NCI-H1048 (cell line): ENCODE results near the gene GRIK4.

Experiments used
- DNase-seq: peaks from one replicate; lab custom pipeline; 2025; lab: John Stamatoyannopoulos, UW

Gene GRIK4

DNA sequence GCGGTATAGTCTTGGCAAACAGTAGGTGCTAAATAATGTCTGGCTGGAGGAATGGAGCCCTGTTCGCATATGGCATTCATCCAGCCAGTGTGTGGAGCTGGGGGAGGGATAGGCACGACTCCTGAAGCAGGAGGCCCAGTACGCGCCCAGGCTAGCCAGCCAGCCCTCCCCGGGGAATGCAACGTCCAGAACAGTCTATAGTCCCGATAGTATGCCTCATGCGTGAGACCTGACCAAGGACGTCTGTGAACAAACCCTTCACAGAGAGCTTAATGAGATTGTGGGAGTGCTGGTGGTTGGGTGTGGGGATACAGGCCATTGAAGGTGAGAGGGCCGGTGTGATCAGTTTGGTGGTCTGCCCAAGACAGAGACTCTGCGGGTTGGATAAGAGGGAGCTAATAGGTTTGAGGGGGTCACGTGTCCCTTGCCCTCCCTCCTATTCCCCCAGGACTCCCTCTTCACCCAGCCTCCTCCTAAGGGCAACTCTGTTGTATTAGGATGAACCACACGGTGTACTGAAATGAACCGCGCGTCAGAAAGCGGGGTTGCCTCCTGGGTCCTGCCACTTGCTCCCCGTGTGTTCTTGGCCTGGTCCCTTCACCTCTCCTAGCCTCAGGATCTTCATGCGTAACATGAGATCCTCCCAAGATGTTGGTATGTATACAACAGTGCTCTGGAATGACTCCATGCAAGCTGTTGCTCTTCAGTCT lies 987 bp upstream of the GRIK4 start:
- DNase-seq, result no peak

DNA sequence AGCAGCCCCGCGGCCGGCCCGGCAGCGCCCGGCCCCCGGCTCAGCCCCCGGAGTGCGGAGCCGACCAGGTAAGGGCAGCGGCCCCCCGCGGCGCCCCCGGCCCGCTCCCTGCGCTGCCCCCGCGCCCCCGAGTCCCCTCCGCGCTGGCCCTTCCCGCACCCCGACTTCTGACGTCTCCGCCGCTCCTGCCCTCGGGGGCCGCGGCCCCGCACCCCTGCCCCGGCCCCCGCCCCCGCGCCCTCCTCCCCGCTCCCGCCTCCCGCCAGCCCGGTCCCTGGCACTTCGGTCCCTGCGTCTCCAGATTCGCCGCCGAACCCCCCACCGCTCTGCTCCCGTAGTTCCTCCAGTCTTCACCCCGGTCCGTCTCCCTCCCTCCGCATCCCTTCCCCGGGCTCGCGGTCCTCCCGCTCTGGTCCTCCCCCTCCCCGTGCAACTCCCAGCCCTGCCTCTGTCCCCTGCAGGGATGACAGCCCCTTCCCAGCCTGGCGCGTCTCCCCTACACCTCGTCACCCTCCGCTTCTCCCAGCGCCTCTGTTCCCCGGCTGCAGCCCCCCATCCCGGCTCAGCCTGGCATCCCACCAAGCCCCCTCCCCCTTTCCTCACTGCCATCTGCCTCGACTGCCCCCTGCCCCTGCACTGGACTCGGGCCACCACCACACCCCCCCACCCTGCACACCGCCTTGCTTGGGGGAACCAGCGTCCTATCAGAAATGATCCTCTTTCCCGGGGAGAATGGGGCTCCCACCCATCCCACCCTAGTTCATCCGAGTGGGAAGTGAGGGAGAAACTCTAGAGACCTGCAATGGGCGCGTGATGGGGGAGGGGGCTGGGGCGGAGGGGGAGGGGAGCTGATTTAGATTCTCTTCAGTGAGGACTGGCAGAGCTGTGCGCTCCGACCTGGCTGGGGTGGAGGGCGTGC lies 531 bp downstream of the GRIK4 start:
- DNase-seq, result no peak

DNA sequence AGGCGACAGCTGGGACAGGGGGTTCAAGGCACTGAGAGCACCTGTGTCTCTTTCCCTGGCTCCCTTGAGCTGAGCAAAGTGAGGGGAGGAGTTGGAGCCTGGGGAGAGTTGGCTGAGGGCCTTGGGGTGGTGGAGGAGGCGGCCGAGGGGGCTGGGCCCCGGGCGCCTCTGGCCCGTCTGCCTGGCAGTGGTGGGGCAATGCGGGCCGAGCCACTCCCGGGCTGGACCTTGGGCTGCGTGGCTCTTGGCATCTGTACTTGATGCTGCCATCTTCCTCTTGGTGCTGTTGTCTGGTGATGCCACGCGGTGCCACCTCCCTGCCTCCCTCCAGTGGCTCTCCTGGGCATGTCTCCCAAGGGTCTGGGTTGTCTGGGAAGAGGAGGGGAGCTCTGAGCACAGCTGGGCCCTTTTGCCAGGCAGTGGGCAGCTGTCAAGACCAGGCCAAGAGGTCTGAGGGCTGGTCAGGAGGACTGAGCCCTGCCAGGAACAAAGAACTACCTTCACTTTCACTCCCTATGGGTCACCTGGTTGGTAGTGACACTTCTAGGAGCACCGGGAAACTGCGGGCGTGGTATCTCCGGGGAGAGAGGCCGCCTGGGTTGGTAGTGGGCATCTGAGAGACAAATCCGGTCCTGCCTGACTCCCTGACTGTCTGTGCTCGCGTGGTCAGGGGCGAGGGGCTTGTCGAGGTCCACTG lies 1.3 kb downstream of the GRIK4 start:
- no peak for DNase-seq

DNA sequence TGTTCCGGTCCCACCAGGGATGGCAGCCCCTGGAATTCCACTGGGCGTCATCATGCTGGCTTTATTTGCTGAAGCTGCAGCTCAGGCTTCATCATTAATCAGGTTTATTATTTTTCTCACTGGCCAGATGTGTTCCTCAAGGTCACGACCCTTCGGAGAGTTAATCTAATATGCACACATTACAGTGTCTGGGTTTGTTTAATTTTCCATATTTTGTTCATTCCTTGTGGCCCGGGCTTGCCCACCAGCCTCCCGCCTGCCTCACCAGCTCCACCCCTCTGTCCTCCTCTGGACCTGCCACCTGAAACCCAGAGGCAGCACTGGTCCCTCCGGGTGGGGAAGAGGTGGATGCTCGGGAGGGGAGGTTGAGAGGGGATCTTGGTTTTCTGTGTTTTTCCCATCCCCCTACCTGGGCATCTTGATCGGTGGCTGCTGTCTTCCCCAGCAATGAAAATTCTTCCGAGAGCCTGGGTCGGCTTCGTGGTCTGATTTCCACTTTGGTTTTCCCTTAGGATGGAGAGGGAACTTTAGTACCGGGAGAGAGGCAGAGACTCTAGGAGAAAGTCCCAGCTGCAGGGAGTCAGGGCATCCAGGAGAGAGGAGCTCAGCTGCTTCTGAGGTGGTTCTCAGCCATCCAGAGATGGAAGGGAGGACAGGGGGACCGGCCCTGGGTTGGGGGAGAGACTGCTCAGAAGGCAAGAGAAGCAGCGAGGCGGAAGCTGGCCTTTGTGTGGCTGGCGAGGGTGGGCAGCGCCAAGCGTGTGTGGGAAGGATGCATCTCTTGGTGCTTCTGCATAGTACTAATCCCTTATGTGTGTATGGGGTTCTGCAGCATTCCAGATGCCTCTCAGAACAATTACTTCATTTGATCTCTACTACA lies 2.1 kb downstream of the GRIK4 start:
- no peak for DNase-seq

DNA sequence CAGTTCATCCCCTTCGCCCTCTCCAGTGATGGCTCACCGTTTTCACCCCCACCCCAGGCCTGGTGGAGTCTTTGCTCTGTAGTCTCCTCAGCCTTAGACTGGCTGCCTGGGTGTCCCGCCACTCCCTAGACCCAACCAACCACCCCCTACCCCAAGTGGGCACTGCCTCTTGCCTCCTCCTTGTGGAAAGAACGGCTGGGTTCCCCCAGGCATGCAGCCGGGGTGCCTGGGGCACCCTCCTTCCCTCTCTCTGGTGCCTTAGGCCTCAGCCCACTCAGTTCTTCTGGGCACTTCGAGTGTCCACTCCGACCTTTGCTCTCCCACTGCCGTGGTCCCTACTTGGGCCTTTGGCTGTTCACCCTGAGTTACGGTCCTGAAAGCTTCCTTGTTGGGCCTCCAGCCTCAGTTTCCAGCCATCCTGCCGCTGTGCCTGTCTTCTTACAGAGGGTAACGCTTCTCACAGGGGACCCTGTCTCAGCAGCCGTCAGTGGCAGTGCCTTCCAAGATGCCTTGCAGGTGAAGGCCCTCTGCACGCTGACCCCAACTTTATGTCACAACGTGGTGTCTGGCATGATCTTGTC lies 3.1 kb downstream of the GRIK4 start:
- no peak for DNase-seq

DNA sequence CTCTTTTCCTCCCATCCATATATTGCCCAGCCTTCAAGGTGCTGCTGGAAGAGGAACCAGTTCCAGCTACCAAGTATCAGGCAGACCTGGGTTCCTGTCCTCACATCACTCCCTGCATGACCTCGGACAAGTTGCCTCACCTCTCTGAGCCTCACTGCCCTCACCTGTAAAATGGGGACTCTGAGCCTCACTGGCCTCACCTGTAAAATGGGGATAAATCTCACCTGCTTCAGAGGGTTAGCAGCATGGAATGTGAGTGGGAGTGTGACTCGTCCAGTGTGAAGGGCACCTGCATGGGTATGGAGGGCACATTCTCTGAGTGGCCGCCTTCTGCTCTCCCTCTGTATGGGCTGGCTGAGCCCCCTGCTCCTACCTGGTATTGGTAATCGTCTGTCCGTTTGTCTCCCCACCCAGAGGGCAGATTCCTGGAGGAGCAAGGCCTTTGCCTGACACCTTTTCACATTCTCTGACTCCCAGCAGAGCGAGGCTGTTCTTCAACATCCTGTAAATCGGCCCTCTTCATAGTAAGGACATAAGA lies 3.7 kb downstream of the GRIK4 start:
- DNase-seq, result no peak

DNA sequence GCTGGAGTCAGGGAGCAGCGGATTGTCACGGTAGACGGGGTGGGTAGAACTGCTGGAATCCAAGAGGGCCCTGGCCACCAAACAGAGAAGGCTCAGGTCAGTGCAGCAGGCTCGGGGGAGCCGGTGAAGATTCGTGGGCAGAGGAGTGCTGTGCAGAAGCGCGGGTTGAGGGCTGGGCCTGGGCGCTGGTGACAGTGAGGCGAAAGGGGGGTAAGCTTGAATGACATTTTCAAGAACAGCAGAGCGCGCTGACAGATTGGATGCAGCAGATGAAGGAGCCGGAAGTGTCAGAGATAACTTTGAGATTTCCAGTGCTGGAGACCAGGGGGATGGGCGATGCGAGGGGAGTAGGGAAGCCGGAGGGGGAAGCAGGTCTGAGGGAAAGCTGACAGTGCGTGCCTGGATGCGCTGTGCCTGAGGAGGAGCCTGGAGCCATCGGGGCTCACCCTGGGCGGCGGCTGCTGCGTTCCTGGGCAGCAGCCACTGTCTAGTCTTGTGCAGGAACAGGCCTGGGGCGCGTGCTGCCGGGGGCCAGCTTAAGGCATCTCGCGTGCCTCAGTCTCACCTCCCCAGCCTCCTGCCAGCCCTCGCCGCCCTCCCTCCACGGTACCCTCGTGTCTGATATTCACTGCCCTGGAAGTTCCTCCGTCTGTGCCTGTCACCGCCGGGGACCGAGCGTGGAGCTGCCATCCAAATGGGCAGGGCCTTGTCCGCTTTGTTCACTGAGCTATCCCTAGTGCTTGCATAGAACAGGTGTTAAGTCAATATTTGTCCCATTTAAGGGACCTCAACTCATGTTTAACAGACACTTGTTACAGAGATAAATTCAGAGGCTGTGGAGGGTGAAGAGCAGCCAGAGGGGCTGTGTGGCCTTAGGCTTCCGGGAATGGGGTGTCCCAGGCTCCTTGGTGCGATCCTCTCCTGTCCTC lies 5.2 kb downstream of the GRIK4 start:
- DNase-seq, result no peak

DNA sequence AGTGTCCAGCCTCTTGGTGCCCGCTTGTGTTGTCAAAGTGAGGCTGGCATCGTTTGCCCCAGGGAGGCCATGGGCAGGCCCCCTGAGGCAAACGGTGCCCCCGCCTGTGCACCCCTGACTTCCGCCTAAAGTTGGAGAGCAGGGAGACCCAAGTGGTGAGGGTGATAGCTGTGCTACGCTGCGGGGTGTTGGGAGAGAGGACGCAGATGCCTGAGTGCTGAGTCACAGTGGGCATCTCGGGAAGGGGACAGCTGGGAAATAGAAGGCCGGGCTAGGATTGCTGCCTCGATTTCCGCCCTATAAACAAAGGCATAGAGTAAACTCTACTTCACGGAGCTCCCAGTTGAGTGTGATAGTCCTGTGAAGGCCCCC lies 5.8 kb downstream of the GRIK4 start:
- no peak for DNase-seq

DNA sequence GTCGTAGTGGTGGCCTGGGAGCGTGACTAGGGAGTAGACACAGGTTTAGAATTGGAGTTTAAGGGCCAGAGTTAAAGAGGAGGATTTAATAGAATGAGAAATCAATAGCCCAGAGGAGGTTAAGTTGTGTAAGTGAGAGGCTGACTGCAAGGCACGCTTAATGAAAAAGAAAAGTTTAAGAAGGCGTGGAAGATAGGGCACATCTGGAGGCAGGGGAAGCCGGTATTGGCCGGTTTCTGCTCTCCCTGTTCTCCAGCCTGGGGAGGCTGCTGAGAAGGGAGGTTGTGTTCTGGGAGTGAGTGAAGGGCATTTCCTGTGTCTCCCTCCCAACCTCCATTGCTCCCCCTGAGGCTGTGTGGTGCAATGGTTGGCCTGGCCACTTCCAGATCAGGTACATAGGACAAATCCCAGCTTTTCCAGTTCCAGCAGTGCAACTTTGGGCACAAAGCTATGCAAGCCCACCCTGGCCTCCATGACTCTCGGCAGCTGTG lies 6.3 kb downstream of the GRIK4 start:
- no peak for DNase-seq

DNA sequence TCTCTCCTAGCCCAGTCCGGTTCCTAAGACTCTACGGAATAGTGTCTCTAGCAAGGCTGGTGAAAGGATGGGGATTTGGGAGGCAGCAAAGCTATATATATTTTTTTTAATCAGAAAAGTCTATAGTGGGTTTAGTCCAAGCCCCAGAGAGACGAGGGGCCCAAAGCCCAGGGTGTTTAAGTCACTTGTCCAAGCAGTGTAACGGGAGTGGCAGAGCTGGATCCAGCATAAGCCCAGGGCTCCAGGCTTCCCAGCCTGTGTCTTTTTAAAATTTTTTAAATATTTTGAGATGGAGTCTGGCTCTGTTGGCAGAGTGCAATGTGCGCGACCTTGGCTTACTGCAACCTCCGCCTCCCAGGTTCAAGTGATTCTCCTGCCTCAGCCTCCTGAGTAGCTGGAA lies 6.8 kb downstream of the GRIK4 start:
- no peak for DNase-seq

DNA sequence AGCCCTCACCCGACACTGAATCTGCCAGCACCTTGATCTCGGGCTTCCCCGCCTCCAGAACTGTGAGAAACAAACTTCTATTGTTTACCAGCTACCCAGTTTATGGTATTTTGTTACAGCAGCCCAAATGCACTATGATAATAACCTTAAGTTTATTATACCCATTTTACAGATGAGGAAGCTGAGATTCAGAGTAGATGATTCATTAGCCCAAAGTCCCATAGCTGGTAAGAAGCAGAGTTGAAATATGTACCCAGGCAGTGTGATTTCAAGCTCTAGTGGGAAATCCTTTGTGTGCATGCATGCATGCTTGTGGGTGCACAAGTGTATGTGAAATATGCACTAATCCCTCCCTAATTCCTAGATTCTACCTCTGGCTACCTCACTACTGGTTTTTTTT lies 7.9 kb downstream of the GRIK4 start:
- DNase-seq, result no peak

DNA sequence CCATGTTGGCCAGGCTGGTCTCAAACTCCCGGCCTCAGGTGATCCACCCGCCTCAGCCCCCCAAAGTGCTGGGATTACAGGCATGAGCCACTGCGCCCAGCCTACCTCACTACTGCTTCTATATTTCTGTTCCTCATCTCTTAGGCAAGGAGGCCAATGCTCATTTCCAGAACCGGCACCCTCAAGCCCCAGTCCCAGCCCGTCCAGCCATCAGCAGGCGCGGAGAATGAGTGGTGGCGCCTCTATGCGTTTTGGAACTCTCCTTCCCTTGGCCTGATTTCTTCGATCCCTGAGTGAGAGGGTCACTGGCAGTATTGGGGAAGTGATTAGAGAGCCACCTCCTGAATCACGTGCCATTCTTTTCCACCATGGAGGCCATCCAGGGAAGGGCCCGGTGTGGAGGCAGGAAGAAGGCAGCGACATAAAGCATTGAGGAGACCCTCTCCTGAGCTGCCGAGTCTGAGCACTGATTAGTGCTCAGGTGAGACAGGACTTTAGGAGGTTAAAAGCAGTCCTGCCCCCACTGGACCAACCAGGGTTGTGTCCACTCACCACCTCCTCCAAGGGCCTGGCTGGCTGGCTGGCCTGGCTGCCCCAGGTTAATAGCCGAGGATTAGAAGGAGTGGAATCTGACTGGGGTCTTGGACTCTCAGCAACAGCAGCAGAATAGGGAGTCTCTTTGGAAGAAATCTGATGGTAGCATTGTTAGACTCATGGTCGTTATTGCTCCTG lies 8.7 kb downstream of the GRIK4 start:
- no peak for DNase-seq

DNA sequence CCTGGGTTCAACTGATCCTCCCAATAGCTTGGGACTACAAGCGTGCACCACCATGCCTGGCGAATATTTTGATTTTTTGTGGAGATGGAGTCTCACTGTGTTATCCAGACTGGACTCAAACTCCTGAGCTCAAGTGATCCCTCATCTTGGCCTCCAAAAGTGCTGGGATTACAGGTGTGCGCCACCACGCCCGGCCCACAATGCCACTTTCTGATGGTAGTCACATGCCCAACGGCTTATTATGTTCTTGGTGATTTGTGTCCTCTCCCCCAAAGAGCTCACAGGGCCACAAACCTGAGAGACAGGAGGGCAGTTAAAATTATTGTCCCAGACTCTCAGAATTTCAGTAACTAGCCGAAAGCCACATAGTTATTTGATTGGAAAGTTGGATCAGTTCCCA lies 9.6 kb downstream of the GRIK4 start:
- no peak for DNase-seq

DNA sequence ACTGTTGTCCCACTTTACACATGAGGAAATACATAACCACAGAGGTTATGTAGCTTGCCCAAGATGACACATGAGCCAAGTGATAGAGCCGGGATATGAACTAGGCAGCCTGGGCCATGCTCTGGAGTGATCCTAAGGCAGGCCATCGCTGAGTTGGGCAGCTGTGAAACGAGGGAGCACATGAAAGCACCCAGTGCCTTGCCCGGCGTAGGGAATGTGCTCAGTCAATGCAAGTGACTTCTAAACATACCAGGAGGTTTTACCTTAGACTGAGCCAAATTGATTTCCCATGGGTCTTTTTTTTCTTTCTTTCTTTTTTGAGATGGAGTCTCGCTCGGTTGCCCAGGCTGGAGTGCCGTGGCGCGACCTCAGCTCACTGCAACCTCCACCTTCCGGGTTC lies 10.5 kb downstream of the GRIK4 start:
- no peak for DNase-seq

DNA sequence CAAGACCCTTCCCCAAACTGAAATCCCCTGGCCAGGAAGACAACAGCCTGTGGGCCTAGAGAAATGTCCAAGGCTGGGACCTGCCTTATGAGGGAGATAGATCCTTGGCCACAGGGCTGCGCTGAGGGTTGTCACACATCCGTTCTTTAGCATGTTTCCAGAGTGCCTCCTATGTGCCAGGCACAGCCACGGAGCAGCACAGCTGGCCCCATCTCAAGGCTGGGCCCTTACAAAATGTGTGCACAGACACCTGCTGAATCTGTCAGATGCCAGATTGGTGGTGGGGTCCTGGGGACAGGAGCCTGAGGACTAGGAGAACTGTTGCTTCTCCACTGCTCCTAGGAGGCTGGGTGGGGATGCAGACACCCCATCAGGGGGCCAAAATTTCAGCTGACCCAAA lies 11.2 kb downstream of the GRIK4 start:
- no peak for DNase-seq

DNA sequence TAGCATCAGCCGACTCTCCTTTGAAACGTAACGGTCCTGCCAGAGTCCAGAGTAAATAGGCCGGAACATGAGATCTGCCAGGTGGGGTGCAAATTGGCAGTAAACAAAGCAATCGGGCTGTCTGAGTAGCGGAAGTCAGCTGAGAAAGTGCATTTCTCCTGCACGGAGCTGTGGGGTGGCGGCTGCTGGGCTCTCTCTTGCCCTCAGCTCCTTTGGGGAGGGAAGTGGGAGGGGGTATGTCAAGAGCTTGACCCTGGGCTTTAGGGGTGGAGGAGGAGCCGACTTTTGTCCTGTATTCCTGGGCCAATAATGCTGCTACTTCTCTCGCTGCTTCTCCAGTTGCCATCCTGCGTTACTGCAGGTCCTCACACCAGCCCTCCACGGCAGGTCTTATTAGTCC lies 11.6 kb downstream of the GRIK4 start:
- no peak for DNase-seq

DNA sequence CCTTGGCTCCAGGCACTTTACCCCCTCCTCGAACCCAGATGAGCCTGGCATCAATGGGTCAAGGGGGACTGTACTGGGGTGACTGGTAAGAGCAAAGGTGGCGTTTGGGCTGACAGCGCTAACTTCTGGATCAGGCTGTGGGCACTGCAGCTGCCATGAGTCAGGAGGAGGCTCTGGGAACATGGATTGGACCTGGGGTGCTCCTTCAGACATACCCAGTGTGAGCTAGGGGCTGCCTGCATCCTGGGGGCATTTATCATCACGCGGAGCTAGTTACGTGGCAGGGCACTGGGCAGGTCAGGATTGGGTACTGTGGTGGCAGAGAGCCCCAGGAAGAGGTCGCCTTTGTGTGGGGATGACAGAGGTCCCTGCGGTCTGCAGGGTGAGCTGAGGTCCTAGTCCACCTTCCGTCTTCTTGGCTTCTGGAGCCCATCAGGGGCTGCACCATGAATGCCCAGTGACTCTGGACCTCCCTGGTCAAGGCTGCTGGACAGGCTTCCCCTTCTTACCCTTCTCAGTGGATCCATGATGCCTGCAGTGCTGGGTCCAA lies 13.1 kb downstream of the GRIK4 start:
- no peak for DNase-seq

DNA sequence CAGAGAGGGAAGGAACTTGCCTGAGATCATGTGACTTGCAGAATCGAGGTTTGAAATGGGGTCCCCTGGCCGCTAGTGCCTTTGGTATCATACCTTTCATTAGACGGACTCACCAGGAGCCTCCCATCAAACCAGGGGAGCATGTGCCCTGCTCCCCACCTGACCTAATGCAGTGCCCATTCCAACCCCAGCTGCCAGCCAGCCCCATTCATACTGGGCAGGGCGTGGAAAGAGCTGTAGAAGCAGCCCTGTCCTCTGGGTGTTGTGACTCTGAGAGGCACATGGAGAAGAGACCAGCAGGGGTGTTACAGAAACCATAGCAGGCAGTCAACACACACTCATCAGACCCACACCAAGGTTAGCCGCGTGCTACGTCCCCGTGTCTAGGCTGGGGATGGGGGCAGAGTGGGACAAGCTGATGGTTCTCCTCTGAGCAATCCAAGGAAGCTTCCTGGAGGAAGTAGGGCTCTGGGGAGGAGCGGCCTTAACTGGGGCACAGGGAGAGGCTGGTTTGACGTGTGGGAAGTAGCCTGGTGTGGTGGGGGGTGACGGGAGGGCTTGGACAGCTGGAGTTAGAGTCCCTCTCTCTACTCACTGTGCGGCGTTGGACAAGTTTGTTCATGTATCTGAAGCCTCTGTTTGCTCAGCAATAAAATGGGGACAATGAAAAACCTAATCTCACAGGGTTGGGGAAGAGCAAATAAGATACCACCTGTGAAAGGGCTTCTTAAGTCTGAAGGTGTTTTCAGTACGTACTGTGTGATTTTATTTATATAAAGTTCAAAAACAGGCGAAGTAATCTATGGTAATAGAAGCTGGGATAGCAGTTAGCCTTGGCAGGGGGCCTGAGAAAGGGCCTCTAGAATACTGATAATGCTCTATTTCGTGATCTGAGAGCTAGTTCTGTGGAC lies 14.0 kb downstream of the GRIK4 start:
- DNase-seq, result no peak
